ENCODE results near the gene AKR1B1. TPM values are rescaled to one million over a fixed set of nuclear protein-coding genes. Genes with fewer than 3 reads are reported as not detected.

AKR1B1 gene
- total and polyA plus RNA-seq, 2 of the 13 experiments (the other 11 are each of a cell fraction or from before 2014, with no cell fraction given), result 89.9 to 133 TPM

DNA sequence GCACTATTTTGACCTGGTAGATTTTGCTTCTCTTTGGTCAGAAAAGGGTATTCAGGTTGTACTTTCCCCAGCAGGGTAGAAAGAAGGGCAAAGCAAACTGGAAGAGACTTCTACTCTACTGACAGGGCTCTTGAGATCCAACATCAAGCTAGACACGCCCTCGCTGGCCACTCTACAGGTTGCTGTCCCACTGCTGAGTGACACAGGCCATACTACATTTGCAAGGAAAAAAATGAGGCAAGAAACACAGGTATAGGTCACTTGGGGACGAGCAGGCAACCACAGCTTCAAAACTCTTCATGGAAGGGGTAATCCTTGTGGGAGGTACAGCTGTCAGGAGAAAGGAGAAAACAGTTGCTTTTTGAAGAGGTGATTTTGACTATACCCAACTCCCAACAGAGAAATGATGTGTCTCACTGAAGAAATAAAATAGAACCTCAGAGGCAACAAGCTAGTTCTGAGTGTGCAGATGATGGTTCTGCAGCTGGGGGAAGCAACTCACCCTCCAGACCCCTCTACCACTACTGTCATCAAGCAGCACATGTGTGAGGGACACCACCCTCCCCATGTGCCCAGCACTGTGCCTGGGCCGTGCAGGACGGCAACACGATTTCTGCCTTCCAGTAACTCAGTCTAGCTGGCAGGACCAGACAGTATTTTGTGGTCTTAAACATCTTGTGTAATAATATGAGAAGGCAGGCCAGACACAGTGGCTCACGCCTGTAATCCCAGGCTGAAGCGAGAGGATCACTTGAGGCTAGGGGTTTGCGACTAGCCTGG is 16.3 kb downstream of the AKR1B1 start:
- Histone ChIP-seq H3K27ac (ENCODE audit: extremely low read length, insufficient read depth, low read length) (no peak overlapping the region), H3K36me3 (replicated peaks in 1 of 2; ENCODE audit: control insufficient read depth in 1 of 2, insufficient read depth in 2 of 2, low read length in 2 of 2) (peaks cover 20 to 55% of the 10 kb centered on the region in 2 experiments), H3K4me2 (ENCODE audit: low read depth, low read length) (no peak overlapping the region), H3K9ac (ENCODE audit: insufficient read depth, low read depth, low read length) (no peak overlapping the region), H4K20me1 (ENCODE audit: insufficient read depth, low read length) (no peaks in the 10 kb centered on the region), H3K27me3 (ENCODE audit: control insufficient read depth in 1 of 2, insufficient read depth in 2 of 2, low read length in 2 of 2) (no peaks in the 10 kb centered on the region), H3K4me3 (replicated peaks in 1 of 3; ENCODE audit: insufficient read depth in 1 of 3, low read depth in 2 of 3, low read length in 3 of 3) (no peak overlapping the region), H3K79me2 (ENCODE audit: insufficient read depth, low read length) (no peaks in the 10 kb centered on the region), H2AFZ (ENCODE audit: low read length) (no peak overlapping the region), H3K4me1 (ENCODE audit: insufficient read depth, low read length) (no peaks in the 10 kb centered on the region), H3K9me3 (ENCODE audit: low read length) (no peaks in the 10 kb centered on the region)
- in situ Hi-C loops (cut with HindIII; ENCODE audit: extremely low pct_ligation_motif_present, low pct_unique_long_range_greater_than_20kb), result no loop called here
- ATAC-seq (no peak), FAIRE-seq (no peak), DNase-seq (ENCODE audit: low spot score) (no peak)
- intact Hi-C loops (cut with micrococcal nuclease; ENCODE audit: unreplicated experiment), result no loop called here
- TF ChIP-seq RFX3 (CRISPR knock-in tag; IDR thresholded peaks at IDR 0.05) (no peak), TOPORS (CRISPR knock-in tag; IDR thresholded peaks at IDR 0.05) (no peak), KLF11 (CRISPR knock-in tag; IDR thresholded peaks at IDR 0.05) (no peak), ZBTB42 (CRISPR knock-in tag; IDR thresholded peaks at IDR 0.05) (no peak), ZMAT3 (CRISPR knock-in tag; conservative IDR thresholded peaks at IDR 0.05) (no peak), ATF6 (CRISPR knock-in tag; conservative IDR thresholded peaks at IDR 0.05) (no peak), ZNF614 (CRISPR knock-in tag; IDR thresholded peaks at IDR 0.05; ENCODE audit: borderline replicate concordance) (no peak), CHD4 (IDR thresholded peaks at IDR 0.05; ENCODE audit: borderline replicate concordance, low read length) (no peak)
- TF ChIP-seq, protein P1, sequence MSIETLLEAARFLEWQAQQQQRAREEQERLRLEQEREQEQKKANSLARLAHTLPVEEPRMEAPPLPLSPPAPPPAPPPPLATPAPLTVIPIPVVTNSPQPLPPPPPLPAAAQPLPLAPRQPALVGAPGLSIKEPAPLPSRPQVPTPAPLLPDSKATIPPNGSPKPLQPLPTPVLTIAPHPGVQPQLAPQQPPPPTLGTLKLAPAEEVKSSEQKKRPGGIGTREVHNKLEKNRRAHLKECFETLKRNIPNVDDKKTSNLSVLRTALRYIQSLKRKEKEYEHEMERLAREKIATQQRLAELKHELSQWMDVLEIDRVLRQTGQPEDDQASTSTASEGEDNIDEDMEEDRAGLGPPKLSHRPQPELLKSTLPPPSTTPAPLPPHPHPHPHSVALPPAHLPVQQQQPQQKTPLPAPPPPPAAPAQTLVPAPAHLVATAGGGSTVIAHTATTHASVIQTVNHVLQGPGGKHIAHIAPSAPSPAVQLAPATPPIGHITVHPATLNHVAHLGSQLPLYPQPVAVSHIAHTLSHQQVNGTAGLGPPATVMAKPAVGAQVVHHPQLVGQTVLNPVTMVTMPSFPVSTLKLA (IDR thresholded peaks at IDR 0.05), result no peak
- POLR2A ChIA-PET, result no interaction called here
- CTCF ChIA-PET (ENCODE audit: low intra/inter-chr PET ratio, low total read pairs), result no interaction called here
- 96% methylated on average over 6 of the region's 9 CpGs for WGBS (ENCODE audit: low lambda C conversion rate)
- BruUV-seq (replicated peaks), result no TSS peak

Measured in HepG2 (cell line).